ENCODE data around the gene NLGN1. TPM values are rescaled to one million over a fixed set of nuclear protein-coding genes. Genes with fewer than 3 reads are reported as not detected.

NLGN1 gene
- total RNA-seq, 1 experiment from 2014 or later: not detected

DNA sequence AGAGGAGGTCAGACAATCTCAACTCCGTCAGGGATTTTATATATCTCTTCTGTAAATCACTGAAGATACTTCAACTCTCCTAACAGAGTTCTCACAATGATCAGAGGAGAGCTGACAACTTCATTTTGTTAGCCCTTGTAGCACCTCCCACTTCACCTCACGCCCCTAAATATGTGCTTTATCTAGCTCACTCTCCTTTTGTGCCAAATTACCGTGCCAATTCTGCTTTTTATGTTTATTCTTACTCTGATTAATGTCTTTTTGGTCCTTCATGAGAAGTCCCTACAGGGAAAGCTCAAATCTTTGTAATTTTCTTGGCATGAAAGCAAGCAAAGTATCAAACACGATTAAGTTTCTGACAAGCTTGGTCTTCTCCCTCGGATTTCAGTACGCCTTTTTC, 825.5 kb downstream of the NLGN1 start:
- ChIA-PET CTCF (no interaction called here), POLR2A (no interaction called here)

DNA sequence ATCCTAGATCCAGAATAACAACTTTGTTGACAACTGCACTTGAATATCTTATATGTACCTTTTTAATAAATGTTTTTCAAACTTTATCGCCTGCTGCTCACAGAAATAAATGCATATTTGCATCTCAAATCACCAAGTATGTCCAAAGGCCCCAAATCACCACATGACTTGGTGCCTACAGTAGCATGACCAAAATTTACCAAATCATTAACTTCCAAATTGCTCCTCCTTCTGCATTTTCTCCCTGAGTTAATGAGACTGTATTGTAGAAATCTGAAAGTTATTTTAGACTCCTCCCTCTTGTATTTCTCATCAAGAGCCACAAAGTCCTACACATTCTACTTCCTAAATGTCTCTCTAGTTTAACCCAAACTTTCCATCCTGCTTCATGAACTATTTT, 826.1 kb downstream of the NLGN1 start:
- POLR2A ChIA-PET: no interaction called here
- DNase-seq (ENCODE audit: low read depth, low spot score) (no peak), ATAC-seq (no peak)
- CTCF ChIA-PET: no interaction called here
- Histone ChIP-seq H3K9ac (ENCODE audit: low read length) (no peak overlapping the region), H3K4me1 (ENCODE audit: control insufficient read depth in 1 of 2, insufficient read depth in 2 of 2, low read length in 2 of 2) (no peaks in the 10 kb centered on the region), H3K9me3 (ENCODE audit: control insufficient read depth in 1 of 2, insufficient read depth in 1 of 2, low read depth in 1 of 2, low read length in 2 of 2) (no peaks in the 10 kb centered on the region), H3K27me3 (ENCODE audit: insufficient read depth, low read length) (no peaks in the 10 kb centered on the region), H3K27ac (ENCODE audit: low read depth, low read length) (no peak overlapping the region), H3K79me2 (ENCODE audit: insufficient read depth, low read length) (no peaks in the 10 kb centered on the region), H3K4me3 (replicated peaks in 1 of 2; ENCODE audit: low read depth in 1 of 2, low read length in 2 of 2) (no peak overlapping the region), H3K9me2 (ENCODE audit: insufficient read depth) (no peaks in the 10 kb centered on the region), H3K36me3 (ENCODE audit: control insufficient read depth in 1 of 2, insufficient read depth in 2 of 2, low read length in 2 of 2) (no peaks in the 10 kb centered on the region), H4K20me1 (ENCODE audit: insufficient read depth) (no peaks in the 10 kb centered on the region), H3K4me2 (ENCODE audit: low read length) (no peak overlapping the region), H2AFZ (ENCODE audit: low read depth, low read length, poor library complexity, severe bottlenecking) (no peak overlapping the region)
- RAD21 ChIA-PET (ENCODE audit: low non-redundant PET in 1 of 2, low total read pairs in 2 of 2, uncharacterized antibody in 2 of 2, unreplicated experiment in 2 of 2): no interaction called here
- BruUV-seq (replicated peaks): no TSS peak
- intact Hi-C loops (cut with micrococcal nuclease): no loop called here
- no peak for TF ChIP-seq CBX3 (IDR thresholded peaks at IDR 0.05; ENCODE audit: low read depth)
- TF ChIP-seq, protein P1, sequence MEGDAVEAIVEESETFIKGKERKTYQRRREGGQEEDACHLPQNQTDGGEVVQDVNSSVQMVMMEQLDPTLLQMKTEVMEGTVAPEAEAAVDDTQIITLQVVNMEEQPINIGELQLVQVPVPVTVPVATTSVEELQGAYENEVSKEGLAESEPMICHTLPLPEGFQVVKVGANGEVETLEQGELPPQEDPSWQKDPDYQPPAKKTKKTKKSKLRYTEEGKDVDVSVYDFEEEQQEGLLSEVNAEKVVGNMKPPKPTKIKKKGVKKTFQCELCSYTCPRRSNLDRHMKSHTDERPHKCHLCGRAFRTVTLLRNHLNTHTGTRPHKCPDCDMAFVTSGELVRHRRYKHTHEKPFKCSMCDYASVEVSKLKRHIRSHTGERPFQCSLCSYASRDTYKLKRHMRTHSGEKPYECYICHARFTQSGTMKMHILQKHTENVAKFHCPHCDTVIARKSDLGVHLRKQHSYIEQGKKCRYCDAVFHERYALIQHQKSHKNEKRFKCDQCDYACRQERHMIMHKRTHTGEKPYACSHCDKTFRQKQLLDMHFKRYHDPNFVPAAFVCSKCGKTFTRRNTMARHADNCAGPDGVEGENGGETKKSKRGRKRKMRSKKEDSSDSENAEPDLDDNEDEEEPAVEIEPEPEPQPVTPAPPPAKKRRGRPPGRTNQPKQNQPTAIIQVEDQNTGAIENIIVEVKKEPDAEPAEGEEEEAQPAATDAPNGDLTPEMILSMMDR (IDR thresholded peaks at IDR 0.05 in 2 of 3, conservative IDR thresholded peaks at IDR 0.05 in 1 of 3; ENCODE audit: borderline replicate concordance in 1 of 3, insufficient read depth in 1 of 3, low read depth in 2 of 3, low read length in 2 of 3): no peak
- no peak for TF ChIP-seq CEBPB (IDR thresholded peaks at IDR 0.05; ENCODE audit: low read depth)
- no peak for TF ChIP-seq EGR1 (IDR thresholded peaks at IDR 0.05; ENCODE audit: low read depth)
- TF ChIP-seq EZH2phosphoT487 (IDR thresholded peaks at IDR 0.05; ENCODE audit: borderline replicate concordance): no peak
- TF ChIP-seq, protein P2, sequence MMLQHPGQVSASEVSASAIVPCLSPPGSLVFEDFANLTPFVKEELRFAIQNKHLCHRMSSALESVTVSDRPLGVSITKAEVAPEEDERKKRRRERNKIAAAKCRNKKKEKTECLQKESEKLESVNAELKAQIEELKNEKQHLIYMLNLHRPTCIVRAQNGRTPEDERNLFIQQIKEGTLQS (IDR thresholded peaks at IDR 0.05): no peak
- TF ChIP-seq RAD21 (IDR thresholded peaks at IDR 0.05; ENCODE audit: low read depth): no peak
- TF ChIP-seq, protein P3, sequence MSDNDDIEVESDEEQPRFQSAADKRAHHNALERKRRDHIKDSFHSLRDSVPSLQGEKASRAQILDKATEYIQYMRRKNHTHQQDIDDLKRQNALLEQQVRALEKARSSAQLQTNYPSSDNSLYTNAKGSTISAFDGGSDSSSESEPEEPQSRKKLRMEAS (IDR thresholded peaks at IDR 0.05): no peak
- no peak for TF ChIP-seq POLR2AphosphoS5 (IDR thresholded peaks at IDR 0.05; ENCODE audit: low read depth, low read length)
- TF ChIP-seq ZFX (IDR thresholded peaks at IDR 0.05): no peak
- no peak for TF ChIP-seq EZH2 (IDR thresholded peaks at IDR 0.05)
- TF ChIP-seq ZNF274 (IDR thresholded peaks at IDR 0.05; ENCODE audit: low read depth, low read length): no peak
- no peak for TF ChIP-seq FOSL1 (IDR thresholded peaks at IDR 0.05; ENCODE audit: low read depth)
- TF ChIP-seq, protein P4, sequence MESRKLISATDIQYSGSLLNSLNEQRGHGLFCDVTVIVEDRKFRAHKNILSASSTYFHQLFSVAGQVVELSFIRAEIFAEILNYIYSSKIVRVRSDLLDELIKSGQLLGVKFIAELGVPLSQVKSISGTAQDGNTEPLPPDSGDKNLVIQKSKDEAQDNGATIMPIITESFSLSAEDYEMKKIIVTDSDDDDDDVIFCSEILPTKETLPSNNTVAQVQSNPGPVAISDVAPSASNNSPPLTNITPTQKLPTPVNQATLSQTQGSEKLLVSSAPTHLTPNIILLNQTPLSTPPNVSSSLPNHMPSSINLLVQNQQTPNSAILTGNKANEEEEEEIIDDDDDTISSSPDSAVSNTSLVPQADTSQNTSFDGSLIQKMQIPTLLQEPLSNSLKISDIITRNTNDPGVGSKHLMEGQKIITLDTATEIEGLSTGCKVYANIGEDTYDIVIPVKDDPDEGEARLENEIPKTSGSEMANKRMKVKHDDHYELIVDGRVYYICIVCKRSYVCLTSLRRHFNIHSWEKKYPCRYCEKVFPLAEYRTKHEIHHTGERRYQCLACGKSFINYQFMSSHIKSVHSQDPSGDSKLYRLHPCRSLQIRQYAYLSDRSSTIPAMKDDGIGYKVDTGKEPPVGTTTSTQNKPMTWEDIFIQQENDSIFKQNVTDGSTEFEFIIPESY (IDR thresholded peaks at IDR 0.05; ENCODE audit: extremely low read depth, insufficient replicate concordance, low read length): no peak
- TF ChIP-seq YY1 (IDR thresholded peaks at IDR 0.05; ENCODE audit: extremely low read depth, insufficient replicate concordance, low read depth, low read length): no peak
- TF ChIP-seq SIN3A (IDR thresholded peaks at IDR 0.05; ENCODE audit: low read depth): no peak
- no peak for TF ChIP-seq ELF1 (IDR thresholded peaks at IDR 0.05; ENCODE audit: borderline replicate concordance, low read depth)
- no peak for TF ChIP-seq SRF (IDR thresholded peaks at IDR 0.05; ENCODE audit: low read depth)

More for the DNA sequence above, 825.5 kb downstream of the NLGN1 start:
- ATAC-seq: no peak
- Histone ChIP-seq H3K36me3 (ENCODE audit: control insufficient read depth in 1 of 2, insufficient read depth in 2 of 2, low read length in 2 of 2) (no peaks in the 10 kb centered on the region), H4K20me1 (ENCODE audit: insufficient read depth) (no peaks in the 10 kb centered on the region), H3K27ac (ENCODE audit: low read depth, low read length) (no peak overlapping the region), H3K79me2 (ENCODE audit: insufficient read depth, low read length) (no peaks in the 10 kb centered on the region), H2AFZ (ENCODE audit: low read depth, low read length, poor library complexity, severe bottlenecking) (no peak overlapping the region), H3K9ac (ENCODE audit: low read length) (no peak overlapping the region), H3K4me3 (replicated peaks in 1 of 2; ENCODE audit: low read depth in 1 of 2, low read length in 2 of 2) (no peak overlapping the region), H3K4me2 (ENCODE audit: low read length) (no peak overlapping the region), H3K4me1 (ENCODE audit: control insufficient read depth in 1 of 2, insufficient read depth in 2 of 2, low read length in 2 of 2) (no peaks in the 10 kb centered on the region), H3K27me3 (ENCODE audit: insufficient read depth, low read length) (no peaks in the 10 kb centered on the region), H3K9me3 (ENCODE audit: control insufficient read depth in 1 of 2, insufficient read depth in 1 of 2, low read depth in 1 of 2, low read length in 2 of 2) (no peaks in the 10 kb centered on the region), H3K9me2 (ENCODE audit: insufficient read depth) (no peaks in the 10 kb centered on the region)
- BruUV-seq (replicated peaks): no TSS peak
- TF ChIP-seq POLR2A (IDR thresholded peaks at IDR 0.05; ENCODE audit: borderline replicate concordance, extremely low read depth, insufficient read depth, insufficient read length) (no peak), YY1 (IDR thresholded peaks at IDR 0.05; ENCODE audit: extremely low read depth, insufficient replicate concordance, low read depth, low read length) (no peak)
- no peak for DNase-seq (ENCODE audit: low read depth, low spot score)
- RAD21 ChIA-PET (ENCODE audit: low non-redundant PET in 1 of 2, low total read pairs in 2 of 2, uncharacterized antibody in 2 of 2, unreplicated experiment in 2 of 2): no interaction called here
- intact Hi-C loops (cut with micrococcal nuclease): no loop called here
